ENCODE measurements around the gene SAA4.

GRCh38 chr11:18233912-18234311 is 2.7 kb downstream of the SAA4 start:
- no peak for TF ChIP-seq EZH2 (IDR thresholded peaks at IDR 0.05; ENCODE audit: insufficient read depth, poor library complexity, severe bottlenecking)
- TF ChIP-seq EZH2phosphoT487 (IDR thresholded peaks at IDR 0.05; ENCODE audit: insufficient read depth, low read depth), result no peak
